Myocyte (in vitro differentiated cells): Measurements from ENCODE around the gene GCDH. TPM values are rescaled to one million over a fixed set of nuclear protein-coding genes. Genes with fewer than 3 reads are reported as not detected.
"Not testable (repeated sequence)": the region's sequence is repeated elsewhere in the genome, so short reads cannot be mapped to it uniquely, and the experiment has no call there.

Experiments used
- DNase-seq: peaks from one replicate; pipeline ENCODE4 v3.0.0-alpha.2; 2012; ENCODE audit warnings: low read depth
- total RNA-seq: library from RNA; depleted of rRNA; stranded (reverse); fragments of >200 nt; gene quantifications from 2 replicates; pipeline ENCODE4 v1.2.3, GENCODE V29; 2014

GCDH gene
- total RNA-seq, 1 donor from 2014 or later = 32.8 TPM

- DNase-seq = no peak
These were observed 9.0 kb downstream of the GCDH start for GRCh38 chr19:12899891-12900518.

- no peak for DNase-seq
These were observed 16.2 kb downstream of the GCDH start for GRCh38 chr19:12907166-12907565.

GRCh38 chr19:12912571-12912970, 21.6 kb downstream of the GCDH start:
- DNase-seq = no peak

GRCh38 chr19:12913011-12913561, 22.1 kb downstream of the GCDH start:
- peak; percentile 43 for DNase-seq

- no peak for DNase-seq
These were observed 23.1 kb downstream of the GCDH start for GRCh38 chr19:12913851-12914690.

GRCh38 chr19:12915860-12916259, 24.9 kb downstream of the GCDH start:
- not testable (repeated sequence) for DNase-seq

- no peak for DNase-seq
These were observed 27.3 kb downstream of the GCDH start for GRCh38 chr19:12918253-12918652.

- DNase-seq = no peak
These were observed 30.1 kb downstream of the GCDH start for GRCh38 chr19:12921047-12921446.

GRCh38 chr19:12922959-12923358, 32.0 kb downstream of the GCDH start:
- no peak for DNase-seq

GRCh38 chr19:12924621-12925310, 33.8 kb downstream of the GCDH start:
- DNase-seq = no peak

GRCh38 chr19:12930002-12930645, 39.2 kb downstream of the GCDH start:
- no peak for DNase-seq

- no peak for DNase-seq
These were observed 41.7 kb downstream of the GCDH start for GRCh38 chr19:12932392-12933286.

GRCh38 chr19:12933287-12934072, 42.5 kb downstream of the GCDH start, which contains the start of gene FARSA:
Gene FARSA, minus strand, starts transcription at chr19:12933711. Its CDS starts 15 bp downstream, at chr19:12933696.
- peak; percentile 92 for DNase-seq

GRCh38 chr19:12935071-12935470, 44.1 kb downstream of the GCDH start:
- no peak for DNase-seq

- DNase-seq = no peak
These were observed 45.6 kb downstream of the GCDH start for GRCh38 chr19:12936582-12936981.

GRCh38 chr19:12937093-12937926, 46.4 kb downstream of the GCDH start:
- no peak for DNase-seq

- DNase-seq = peak; percentile 99
These were observed 47.2 kb downstream of the GCDH start, which contains the start of gene CALR for GRCh38 chr19:12937927-12938778. Gene CALR, plus strand, starts transcription at chr19:12938609. Its CDS starts 71 bp downstream, at chr19:12938680.
